H1 (cell line): ENCODE measurements around the gene GDPD3. TPM values are rescaled to one million over a fixed set of nuclear protein-coding genes. Genes with fewer than 3 reads are reported as not detected.

Source experiments
- JUND ChIP-seq: IDR thresholded peaks from 2 replicates; pipeline ENCODE4 v1.6.1; 2011; ENCODE audit warnings: mild to moderate bottlenecking, improper control_type of control experiment, low read length
- NANOG ChIP-seq: IDR thresholded peaks from 2 replicates; pipeline ENCODE4 v1.6.1; 2011; ENCODE audit warnings: low read length, low read depth, mild to moderate bottlenecking, inconsistent platforms; ENCODE audit not compliant: insufficient read depth, poor library complexity, severe bottlenecking
- POU5F1 ChIP-seq: IDR thresholded peaks from 2 replicates; pipeline ENCODE4 v1.6.1; 2011; ENCODE audit warnings: low read depth, mild to moderate bottlenecking, low read length, moderate library complexity
- SP2 ChIP-seq: IDR thresholded peaks from 2 replicates; pipeline ENCODE4 v1.6.1; 2012; ENCODE audit warnings: mild to moderate bottlenecking, low read length, inconsistent platforms
- SUZ12 ChIP-seq: fragments of 200-600 bp; sonication (generic); IDR thresholded peaks from 2 replicates; pipeline ENCODE4 v1.6.1; 2012; ENCODE audit warnings: mild to moderate bottlenecking, inconsistent platforms, low read length, moderate library complexity, mixed read lengths
- polyA plus RNA-seq, 7 experiments: library from polyadenylated mRNA; depleted of rRNA in 3 of 7; stranded (reverse) in 5 of 7; unstranded in 2 of 7; fragments of >200 nt in 5 of 7; fragments of 200-250 nt in 2 of 7; gene quantifications; 1 replicate in 5 of 7; 2 replicates in 1 of 7; 4 replicates in 1 of 7; pipeline versions ENCODE4 v1.2.1 to v1.2.3, GENCODE V29; 2011 to 2013; ENCODE audit warnings: missing spikeins in 2 of 7, mixed read lengths in 2 of 7
- total RNA-seq: library from RNA; stranded (reverse); fragmentation: NEBNext Ultra II Directional; extraction: Animal tissue kit (Norgen Biotek cat#: 25700); gene quantifications from 2 replicates; pipeline ENCODE4 v1.2.1, GENCODE V29; 2021

GDPD3 gene
- total and polyA plus RNA-seq, 2 of the 8 experiments (the other 6 are each of a cell fraction or from before 2014, with no cell fraction given): 0.20 TPM; not detected in 1

DNA sequence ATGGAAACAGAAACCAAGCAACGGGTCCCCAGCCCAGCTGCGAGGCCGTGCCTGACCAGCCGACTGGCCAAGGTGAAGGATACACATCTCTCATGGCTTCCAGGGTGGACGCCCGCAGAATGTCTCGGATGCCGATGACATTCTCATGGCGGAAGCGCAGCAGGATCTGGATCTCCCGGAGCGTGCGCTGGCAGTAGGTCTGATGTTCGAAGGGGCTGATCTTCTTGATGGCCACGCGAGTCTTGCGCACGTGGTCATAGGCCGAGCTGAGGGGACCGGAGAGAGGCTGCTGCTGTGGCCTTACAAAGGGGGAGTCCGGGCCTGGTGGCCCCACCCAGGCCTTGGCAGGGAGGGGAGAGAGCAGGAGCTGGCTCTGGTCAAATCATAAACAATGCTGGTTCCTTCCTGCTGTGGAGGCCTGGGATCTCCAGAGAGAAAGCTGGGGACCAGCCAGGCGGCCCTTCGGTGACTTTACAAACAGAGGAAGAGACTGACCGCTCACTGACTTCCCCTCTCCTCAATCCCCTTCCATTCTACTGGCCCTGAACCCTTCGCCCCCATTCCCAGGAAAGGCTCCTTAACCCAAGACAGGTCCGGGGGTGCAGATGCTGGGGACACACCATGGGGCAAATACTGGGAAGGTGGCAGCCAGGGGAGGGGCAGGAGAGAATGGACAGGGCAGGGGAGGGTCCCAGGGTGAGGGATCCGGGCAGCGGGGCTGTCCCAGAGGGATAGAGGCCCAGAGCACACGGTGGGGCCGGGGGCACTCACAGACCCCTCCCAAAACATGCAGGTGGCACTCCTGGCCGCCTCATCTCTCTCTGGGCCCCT is 8.6 kb upstream of the GDPD3 start (continued):
- TF ChIP-seq SP2 (no peak), SUZ12 (no peak), NANOG (no peak), POU5F1 (no peak), JUND (no peak)
